ENCODE data around the gene ZFR. TPM values are rescaled to one million over a fixed set of nuclear protein-coding genes. Genes with fewer than 3 reads are reported as not detected.
"Not testable (repeated sequence)": the region's sequence is repeated elsewhere in the genome, so short reads cannot be mapped to it uniquely, and the experiment has no call there.

The ZFR gene
- total and polyA plus RNA-seq, 2 donors, result 54.7 to 62.2 TPM

DNA sequence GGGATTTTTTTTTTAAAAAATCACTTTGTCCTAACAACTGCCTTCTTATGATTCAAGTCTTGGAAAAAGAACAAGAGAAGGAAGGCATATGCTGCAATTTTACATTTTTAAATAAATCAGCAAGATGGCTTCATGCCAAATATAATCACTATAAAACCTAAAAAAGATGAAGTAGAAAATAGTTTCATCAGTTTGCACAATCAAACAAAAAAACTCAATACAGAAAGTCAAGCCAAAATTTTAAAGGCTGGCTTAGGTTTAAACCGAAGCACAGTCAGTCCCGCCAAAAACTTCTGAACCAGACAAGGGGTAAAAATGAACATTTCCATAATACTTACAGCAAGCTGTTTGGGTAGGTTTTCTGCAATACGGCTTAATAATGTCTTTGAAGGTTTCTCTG lies 57.3 kb downstream of the ZFR start:
- DNase-seq (ENCODE audit: low read depth in 6 of 9, low spot score in 9 of 9), result no peak
- Histone ChIP-seq H3K27me3 (ENCODE audit: control insufficient read depth in 2 of 2, insufficient read depth in 1 of 2, low read length in 1 of 2) (no peaks in the 10 kb centered on the region), H3K9me3 (ENCODE audit: control insufficient read depth in 2 of 2, insufficient read depth in 1 of 2, low read length in 1 of 2) (no peaks in the 10 kb centered on the region), H3K36me3 (ENCODE audit: control insufficient read depth in 2 of 2, insufficient read depth in 2 of 2, low read length in 1 of 2) (peaks cover 21 to 74% of the 10 kb centered on the region in 2 donors), H3K4me3 (ENCODE audit: low read length in 2 of 2) (no peak overlapping the region), H3K27ac (ENCODE audit: low read depth in 1 of 2, low read length in 1 of 2) (no peak overlapping the region), H3K4me1 (ENCODE audit: control insufficient read depth in 2 of 2, insufficient read depth in 2 of 2, low read length in 2 of 2) (no peaks in the 10 kb centered on the region)
- WGBS, result 94% methylated on average over 3 of the region's 3 CpGs

DNA sequence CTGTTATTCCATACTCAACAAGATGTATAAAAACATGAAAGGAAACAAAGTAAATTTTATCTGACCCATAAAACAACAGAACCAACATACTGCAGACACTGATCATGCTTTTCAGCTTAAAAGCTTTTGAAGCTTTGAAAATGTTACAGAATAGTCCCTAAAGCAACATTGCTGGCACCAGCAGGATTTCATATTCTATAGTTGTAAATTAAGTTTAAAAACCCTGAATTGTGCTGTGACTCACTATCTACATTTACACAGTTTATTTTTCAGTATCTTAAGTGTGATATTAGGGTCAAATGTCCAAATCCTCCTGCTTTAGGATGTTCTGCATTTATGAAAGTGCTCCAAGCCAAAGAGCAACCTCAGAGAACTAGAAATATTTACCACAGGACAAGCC lies 59.9 kb downstream of the ZFR start:
- Histone ChIP-seq H3K27ac (ENCODE audit: low read depth in 1 of 2, low read length in 1 of 2) (no peak overlapping the region), H3K9me3 (ENCODE audit: control insufficient read depth in 2 of 2, insufficient read depth in 1 of 2, low read length in 1 of 2) (no peaks in the 10 kb centered on the region), H3K4me3 (ENCODE audit: low read length in 2 of 2) (no peak overlapping the region), H3K36me3 (ENCODE audit: control insufficient read depth in 2 of 2, insufficient read depth in 2 of 2, low read length in 1 of 2) (peaks cover 10 to 60% of the 10 kb centered on the region in 2 donors), H3K4me1 (ENCODE audit: control insufficient read depth in 2 of 2, insufficient read depth in 2 of 2, low read length in 2 of 2) (no peaks in the 10 kb centered on the region), H3K27me3 (ENCODE audit: control insufficient read depth in 2 of 2, insufficient read depth in 1 of 2, low read length in 1 of 2) (no peaks in the 10 kb centered on the region)
- DNase-seq (ENCODE audit: low read depth in 6 of 9, low spot score in 9 of 9), result no peak

- H3K27me3 ChIP-seq (ENCODE audit: control insufficient read depth in 2 of 2, insufficient read depth in 1 of 2, low read length in 1 of 2), result no peaks in the 10 kb centered on the region
- no peak overlapping the region for H3K27ac ChIP-seq (ENCODE audit: low read depth in 1 of 2, low read length in 1 of 2)
- H3K4me1 ChIP-seq (ENCODE audit: control insufficient read depth in 2 of 2, insufficient read depth in 2 of 2, low read length in 2 of 2), result no peaks in the 10 kb centered on the region
- no peaks in the 10 kb centered on the region for H3K9me3 ChIP-seq (ENCODE audit: control insufficient read depth in 2 of 2, insufficient read depth in 1 of 2, low read length in 1 of 2)
- 98% methylated on average over 3 of the region's 3 CpGs for WGBS
- peaks cover 5 to 56% of the 10 kb centered on the region in 2 donors for H3K36me3 ChIP-seq (ENCODE audit: control insufficient read depth in 2 of 2, insufficient read depth in 2 of 2, low read length in 1 of 2)
- no peak for DNase-seq (ENCODE audit: low read depth in 6 of 9, low spot score in 9 of 9)
- no peak overlapping the region for H3K4me3 ChIP-seq (ENCODE audit: low read length in 2 of 2)
These were observed 61.0 kb downstream of the ZFR start for GRCh38 chr5:32383586-32383985.

- H3K36me3 ChIP-seq (ENCODE audit: control insufficient read depth in 2 of 2, insufficient read depth in 2 of 2, low read length in 1 of 2), result peaks cover 5 to 54% of the 10 kb centered on the region in 2 donors
- no peaks in the 10 kb centered on the region for H3K9me3 ChIP-seq (ENCODE audit: control insufficient read depth in 2 of 2, insufficient read depth in 1 of 2, low read length in 1 of 2)
- WGBS, result 96% methylated on average over 2 of the region's 2 CpGs
- H3K27ac ChIP-seq (ENCODE audit: low read depth in 1 of 2, low read length in 1 of 2), result no peak overlapping the region
- H3K4me3 ChIP-seq (ENCODE audit: low read length in 2 of 2), result no peak overlapping the region
- no peaks in the 10 kb centered on the region for H3K27me3 ChIP-seq (ENCODE audit: control insufficient read depth in 2 of 2, insufficient read depth in 1 of 2, low read length in 1 of 2)
- no peak for DNase-seq (ENCODE audit: low read depth in 6 of 9, low spot score in 9 of 9)
- H3K4me1 ChIP-seq (ENCODE audit: control insufficient read depth in 2 of 2, insufficient read depth in 2 of 2, low read length in 2 of 2), result no peaks in the 10 kb centered on the region
These were observed 61.5 kb downstream of the ZFR start for GRCh38 chr5:32383065-32383464.

DNA sequence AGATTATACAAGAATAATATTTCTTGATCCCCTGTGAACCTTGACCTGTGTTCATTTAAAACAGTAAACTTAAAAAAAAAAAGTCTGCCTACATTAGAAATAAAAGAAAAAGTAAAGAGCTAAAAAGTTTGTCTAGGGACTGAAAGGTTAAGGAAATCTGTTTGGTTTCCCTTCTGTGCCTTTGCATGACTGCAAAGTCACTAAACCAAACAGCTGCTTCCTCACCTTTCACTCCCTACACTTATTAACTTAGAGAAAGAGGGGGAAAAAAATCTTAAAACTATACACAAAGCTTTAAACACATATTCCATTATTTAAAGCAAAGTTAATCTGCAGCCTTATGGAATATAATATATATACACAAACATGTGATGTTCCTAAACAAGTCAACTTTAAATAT lies 65.1 kb downstream of the ZFR start:
- H3K27me3 ChIP-seq (ENCODE audit: control insufficient read depth in 2 of 2, insufficient read depth in 1 of 2, low read length in 1 of 2), result no peaks in the 10 kb centered on the region
- no peak overlapping the region for H3K4me3 ChIP-seq (ENCODE audit: low read length in 2 of 2)
- no peak overlapping the region for H3K27ac ChIP-seq (ENCODE audit: low read depth in 1 of 2, low read length in 1 of 2)
- DNase-seq (ENCODE audit: low read depth in 6 of 9, low spot score in 9 of 9), result no peak
- H3K4me1 ChIP-seq (ENCODE audit: control insufficient read depth in 2 of 2, insufficient read depth in 2 of 2, low read length in 2 of 2), result no peaks in the 10 kb centered on the region
- no peaks in the 10 kb centered on the region for H3K9me3 ChIP-seq (ENCODE audit: control insufficient read depth in 2 of 2, insufficient read depth in 1 of 2, low read length in 1 of 2)
- peaks cover 12 to 37% of the 10 kb centered on the region in 2 donors for H3K36me3 ChIP-seq (ENCODE audit: control insufficient read depth in 2 of 2, insufficient read depth in 2 of 2, low read length in 1 of 2)

DNA sequence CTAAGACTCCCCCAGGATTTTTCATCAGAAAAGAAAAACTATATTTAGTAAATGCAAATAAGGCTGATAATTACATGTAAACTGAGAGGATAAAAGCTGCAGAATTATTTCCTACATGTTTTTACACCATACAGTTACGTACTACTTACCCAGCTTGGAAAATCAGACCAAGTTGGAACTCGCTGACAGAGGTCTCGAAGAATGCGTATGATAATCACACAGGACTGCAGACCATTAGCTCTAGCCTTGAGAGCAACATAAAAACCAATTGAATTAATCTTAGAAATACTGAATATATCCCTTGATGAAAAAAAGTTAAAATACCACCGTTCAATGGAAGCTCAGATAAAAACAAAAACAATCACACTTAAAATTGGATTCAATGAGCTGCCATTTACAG lies 65.6 kb downstream of the ZFR start:
- no peaks in the 10 kb centered on the region for H3K4me1 ChIP-seq (ENCODE audit: control insufficient read depth in 2 of 2, insufficient read depth in 2 of 2, low read length in 2 of 2)
- no peak overlapping the region for H3K4me3 ChIP-seq (ENCODE audit: low read length in 2 of 2)
- 78% methylated on average over 5 of the region's 5 CpGs for WGBS
- no peaks in the 10 kb centered on the region for H3K27me3 ChIP-seq (ENCODE audit: control insufficient read depth in 2 of 2, insufficient read depth in 1 of 2, low read length in 1 of 2)
- no peaks in the 10 kb centered on the region for H3K9me3 ChIP-seq (ENCODE audit: control insufficient read depth in 2 of 2, insufficient read depth in 1 of 2, low read length in 1 of 2)
- DNase-seq (ENCODE audit: low read depth in 6 of 9, low spot score in 9 of 9), result no peak
- H3K27ac ChIP-seq (ENCODE audit: low read depth in 1 of 2, low read length in 1 of 2), result no peak overlapping the region
- peaks cover 14 to 37% of the 10 kb centered on the region in 2 donors for H3K36me3 ChIP-seq (ENCODE audit: control insufficient read depth in 2 of 2, insufficient read depth in 2 of 2, low read length in 1 of 2)

GRCh38 chr5:32369542-32370155 lies 74.9 kb downstream of the ZFR start:
- Histone ChIP-seq H3K27ac (ENCODE audit: low read depth in 1 of 2, low read length in 1 of 2) (no peak overlapping the region), H3K4me1 (ENCODE audit: control insufficient read depth in 2 of 2, insufficient read depth in 2 of 2, low read length in 2 of 2) (no peaks in the 10 kb centered on the region), H3K27me3 (ENCODE audit: control insufficient read depth in 2 of 2, insufficient read depth in 1 of 2, low read length in 1 of 2) (no peaks in the 10 kb centered on the region), H3K4me3 (ENCODE audit: low read length in 2 of 2) (no peak overlapping the region), H3K36me3 (ENCODE audit: control insufficient read depth in 2 of 2, insufficient read depth in 2 of 2, low read length in 1 of 2) (peaks cover 13 to 39% of the 10 kb centered on the region in 2 donors), H3K9me3 (ENCODE audit: control insufficient read depth in 2 of 2, insufficient read depth in 1 of 2, low read length in 1 of 2) (no peaks in the 10 kb centered on the region)
- WGBS, result 96% methylated on average over 8 of the region's 8 CpGs
- no peak for DNase-seq (ENCODE audit: low read depth in 6 of 9, low spot score in 9 of 9)

DNA sequence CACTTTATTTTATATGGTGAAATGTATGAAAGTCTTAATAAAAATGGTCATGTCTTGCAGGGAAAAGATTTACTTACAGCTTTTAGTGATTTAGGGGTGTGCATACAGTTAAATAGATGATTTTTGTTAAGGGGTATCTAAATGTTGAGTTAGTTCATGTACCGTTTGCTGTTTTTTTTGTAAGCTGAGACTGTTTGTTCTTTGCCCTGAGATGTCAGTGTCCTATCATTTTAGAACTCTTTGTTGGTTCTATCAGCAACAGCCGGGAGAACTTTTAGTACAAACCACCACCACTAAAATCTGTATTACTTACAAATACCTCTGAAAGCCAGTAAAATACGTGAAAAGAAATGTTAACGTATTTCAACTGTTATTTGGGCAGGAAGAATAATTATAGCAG lies 75.5 kb downstream of the ZFR start:
- 93% methylated on average over 4 of the region's 4 CpGs for WGBS
- Histone ChIP-seq H3K27me3 (ENCODE audit: control insufficient read depth in 2 of 2, insufficient read depth in 1 of 2, low read length in 1 of 2) (no peaks in the 10 kb centered on the region), H3K36me3 (ENCODE audit: control insufficient read depth in 2 of 2, insufficient read depth in 2 of 2, low read length in 1 of 2) (peaks cover 16 to 37% of the 10 kb centered on the region in 2 donors), H3K4me1 (ENCODE audit: control insufficient read depth in 2 of 2, insufficient read depth in 2 of 2, low read length in 2 of 2) (no peaks in the 10 kb centered on the region), H3K27ac (ENCODE audit: low read depth in 1 of 2, low read length in 1 of 2) (no peak overlapping the region), H3K4me3 (ENCODE audit: low read length in 2 of 2) (no peak overlapping the region), H3K9me3 (ENCODE audit: control insufficient read depth in 2 of 2, insufficient read depth in 1 of 2, low read length in 1 of 2) (no peaks in the 10 kb centered on the region)
- no peak for DNase-seq (ENCODE audit: low read depth in 6 of 9, low spot score in 9 of 9)

- 82% methylated on average over 6 of the region's 6 CpGs for WGBS
- H3K9me3 ChIP-seq (ENCODE audit: control insufficient read depth in 2 of 2, insufficient read depth in 1 of 2, low read length in 1 of 2); H3K27ac ChIP-seq (ENCODE audit: low read depth in 1 of 2, low read length in 1 of 2); DNase-seq (ENCODE audit: low read depth in 6 of 9, low spot score in 9 of 9); H3K27me3 ChIP-seq (ENCODE audit: control insufficient read depth in 2 of 2, insufficient read depth in 1 of 2, low read length in 1 of 2); H3K4me1 ChIP-seq (ENCODE audit: control insufficient read depth in 2 of 2, insufficient read depth in 2 of 2, low read length in 2 of 2); H3K4me3 ChIP-seq (ENCODE audit: low read length in 2 of 2): not testable (repeated sequence)
- peaks cover 10 to 34% of the 10 kb centered on the region in 2 donors for H3K36me3 ChIP-seq (ENCODE audit: control insufficient read depth in 2 of 2, insufficient read depth in 2 of 2, low read length in 1 of 2)
These were observed 77.3 kb downstream of the ZFR start for GRCh38 chr5:32367271-32367670.

DNA sequence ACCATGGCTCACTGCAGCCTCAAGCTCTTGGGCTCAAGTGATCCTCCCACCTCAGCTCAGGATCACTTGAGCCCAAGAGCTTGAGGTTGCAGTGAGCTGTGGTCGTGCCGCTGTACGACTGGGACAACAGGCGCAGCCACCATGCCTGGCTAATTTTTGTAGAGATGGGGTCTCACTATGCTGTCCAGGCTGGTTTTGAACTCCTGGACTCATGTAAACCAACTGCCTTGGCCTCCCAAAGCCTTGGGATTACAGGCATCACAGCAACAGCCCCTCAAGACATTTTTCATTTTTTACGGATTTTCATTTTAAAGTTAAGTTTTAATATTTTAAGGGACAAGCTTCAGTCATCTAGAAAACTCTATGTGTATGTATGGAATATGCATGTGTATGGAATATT lies 78.9 kb downstream of the ZFR start:
- no peak for DNase-seq (ENCODE audit: low read depth in 6 of 9, low spot score in 9 of 9)
- Histone ChIP-seq H3K4me1 (ENCODE audit: control insufficient read depth in 2 of 2, insufficient read depth in 2 of 2, low read length in 2 of 2) (no peaks in the 10 kb centered on the region), H3K27me3 (ENCODE audit: control insufficient read depth in 2 of 2, insufficient read depth in 1 of 2, low read length in 1 of 2) (no peaks in the 10 kb centered on the region), H3K4me3 (ENCODE audit: low read length in 2 of 2) (no peak overlapping the region), H3K9me3 (ENCODE audit: control insufficient read depth in 2 of 2, insufficient read depth in 1 of 2, low read length in 1 of 2) (no peaks in the 10 kb centered on the region), H3K36me3 (ENCODE audit: control insufficient read depth in 2 of 2, insufficient read depth in 2 of 2, low read length in 1 of 2) (peaks cover 10 to 25% of the 10 kb centered on the region in 2 donors), H3K27ac (ENCODE audit: low read depth in 1 of 2, low read length in 1 of 2) (no peak overlapping the region)
- WGBS, result 99% methylated on average over 5 of the region's 5 CpGs

Measured in thymus (tissue), 11 donors.